Activated CD4-positive, alpha-beta T cell treated with anti-CD3 and anti-CD28 coated beads for 1 hour (primary cell): Measurements from ENCODE around the gene ERCC1.

ENCODE experiments used
- DNase-seq: peaks from one replicate; pipeline ENCODE4 v3.0.0-alpha.2; 2020

ERCC1 gene

DNA sequence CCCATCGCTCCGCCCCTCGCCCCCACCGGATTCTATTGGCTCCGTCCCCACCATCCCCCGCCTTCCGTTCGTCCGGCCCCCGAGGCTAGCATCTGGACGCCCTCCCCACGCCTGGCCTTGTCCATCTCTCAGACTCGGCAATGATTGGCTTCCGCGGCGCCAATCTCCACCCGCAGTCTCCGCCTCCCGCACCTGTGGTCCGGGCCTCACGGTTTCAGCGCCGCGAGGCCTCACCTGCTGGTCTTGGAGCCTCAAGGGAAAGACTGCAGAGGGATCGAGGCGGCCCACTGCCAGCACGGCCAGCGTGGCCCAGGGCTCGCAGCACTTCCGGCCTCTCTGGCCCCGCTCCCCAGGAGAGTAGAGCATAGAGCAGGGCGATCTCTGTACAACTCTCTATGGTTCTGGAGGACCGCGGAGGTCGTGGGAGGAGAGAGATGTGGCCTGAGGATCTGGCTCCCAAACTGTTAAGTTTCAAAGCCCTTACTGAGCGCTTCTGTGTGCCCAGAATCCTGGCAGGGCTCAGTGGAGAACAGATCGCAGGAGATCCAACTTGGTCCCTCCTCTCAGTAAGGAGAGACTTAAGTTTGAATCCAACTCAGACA, at the start of gene ERCC1:
TSS of gene ERCC1 (minus strand) at position 329 of the 602 bp plus-strand sequence. CDS start 543 bp downstream, outside the sequence.
- no peak for DNase-seq

DNA sequence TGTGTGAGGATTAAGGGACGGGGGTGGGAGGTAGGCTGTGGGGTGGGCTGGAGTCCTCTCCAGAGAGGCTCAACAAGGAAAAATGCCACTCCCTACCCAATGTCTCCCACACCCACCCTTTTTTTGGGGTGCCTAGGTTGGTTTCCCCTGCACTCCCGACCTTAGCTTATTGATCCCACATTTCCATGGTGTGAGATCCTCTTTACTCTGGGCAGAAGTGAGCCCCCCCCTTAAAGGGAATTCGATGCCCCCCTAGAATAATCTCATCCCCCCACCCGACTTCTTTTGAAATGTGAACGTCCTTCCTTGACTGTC, 49.6 kb upstream of the ERCC1 start:
- no peak for DNase-seq

DNA sequence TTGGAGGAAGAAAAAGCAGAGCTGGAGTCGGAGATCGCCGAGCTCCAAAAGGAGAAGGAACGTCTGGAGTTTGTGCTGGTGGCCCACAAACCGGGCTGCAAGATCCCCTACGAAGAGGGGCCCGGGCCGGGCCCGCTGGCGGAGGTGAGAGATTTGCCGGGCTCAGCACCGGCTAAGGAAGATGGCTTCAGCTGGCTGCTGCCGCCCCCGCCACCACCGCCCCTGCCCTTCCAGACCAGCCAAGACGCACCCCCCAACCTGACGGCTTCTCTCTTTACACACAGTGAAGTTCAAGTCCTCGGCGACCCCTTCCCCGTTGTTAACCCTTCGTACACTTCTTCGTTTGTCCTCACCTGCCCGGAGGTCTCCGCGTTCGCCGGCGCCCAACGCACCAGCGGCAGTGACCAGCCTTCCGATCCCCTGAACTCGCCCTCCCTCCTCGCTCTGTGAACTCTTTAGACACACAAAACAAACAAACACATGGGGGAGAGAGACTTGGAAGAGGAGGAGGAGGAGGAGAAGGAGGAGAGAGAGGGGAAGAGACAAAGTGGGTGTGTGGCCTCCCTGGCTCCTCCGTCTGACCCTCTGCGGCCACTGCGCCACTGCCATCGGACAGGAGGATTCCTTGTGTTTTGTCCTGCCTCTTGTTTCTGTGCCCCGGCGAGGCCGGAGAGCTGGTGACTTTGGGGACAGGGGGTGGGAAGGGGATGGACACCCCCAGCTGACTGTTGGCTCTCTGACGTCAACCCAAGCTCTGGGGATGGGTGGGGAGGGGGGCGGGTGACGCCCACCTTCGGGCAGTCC, 49.0 kb upstream of the ERCC1 start:
- DNase-seq, result peak; percentile 42

DNA sequence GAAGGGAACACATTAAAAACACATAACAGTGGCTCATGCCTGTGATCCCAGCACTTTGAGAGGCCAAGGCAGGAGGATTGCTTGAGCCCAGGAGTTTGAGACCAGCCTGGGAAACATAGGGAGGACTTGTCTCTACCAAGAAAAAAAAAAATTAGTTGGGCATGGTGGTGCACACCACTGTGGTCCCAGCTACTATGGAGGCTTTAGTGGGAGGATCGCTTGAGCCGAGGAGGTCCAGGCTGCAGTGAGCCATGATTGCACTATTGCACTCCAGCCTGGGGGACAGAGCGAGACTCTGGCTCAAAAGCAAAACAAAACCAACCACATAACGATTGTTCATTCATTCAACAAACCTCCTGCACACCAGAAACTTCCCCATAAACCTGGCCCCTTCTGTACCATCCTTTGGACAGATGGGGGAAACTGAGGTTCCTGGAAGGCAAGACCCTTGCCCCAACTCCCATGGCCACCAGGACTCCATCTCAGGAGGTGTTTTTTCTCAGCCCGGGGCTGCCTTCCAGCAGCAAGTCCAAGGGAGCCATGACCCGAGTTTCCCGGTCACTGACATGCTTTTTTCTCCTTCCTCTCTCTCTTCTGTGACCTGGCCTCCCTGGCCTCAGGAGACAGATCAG, 48.3 kb upstream of the ERCC1 start:
- DNase-seq, result no peak

DNA sequence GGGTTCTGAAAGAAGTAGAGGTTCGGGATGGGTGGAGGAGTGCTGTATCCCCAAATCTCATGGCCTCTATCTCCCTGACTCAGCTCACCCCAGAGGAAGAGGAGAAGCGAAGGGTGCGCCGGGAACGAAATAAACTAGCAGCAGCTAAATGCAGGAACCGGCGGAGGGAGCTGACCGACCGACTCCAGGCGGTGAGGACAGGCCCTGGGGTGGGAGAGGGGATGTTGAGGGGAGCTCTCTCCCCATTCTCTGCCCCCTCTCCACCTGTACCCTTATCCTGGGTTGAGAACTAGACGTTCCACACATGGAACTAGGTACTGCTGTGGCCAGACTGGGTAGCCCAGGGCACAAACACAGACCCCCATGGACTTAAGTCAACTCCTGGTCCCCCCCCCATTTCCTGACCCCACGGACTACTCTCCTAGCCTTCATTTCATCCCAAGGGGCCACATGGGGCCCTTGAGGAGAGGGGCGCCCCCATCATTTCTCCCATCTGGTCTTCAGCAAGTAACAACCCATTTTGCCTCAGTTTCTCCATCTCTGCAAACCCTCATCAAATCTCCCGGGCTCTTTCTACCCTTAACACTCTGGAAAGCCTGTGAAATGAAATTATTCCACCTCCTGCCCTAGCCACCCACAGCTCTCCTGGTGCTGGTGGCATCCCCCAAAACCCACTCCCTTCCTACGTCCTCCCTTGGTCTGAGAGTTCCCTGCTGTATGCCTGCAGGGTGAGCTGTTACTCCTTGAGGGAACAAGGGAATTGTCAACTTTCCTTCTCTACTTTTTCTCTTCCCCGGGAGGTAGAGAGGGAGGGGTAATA, 47.6 kb upstream of the ERCC1 start:
- no peak for DNase-seq

DNA sequence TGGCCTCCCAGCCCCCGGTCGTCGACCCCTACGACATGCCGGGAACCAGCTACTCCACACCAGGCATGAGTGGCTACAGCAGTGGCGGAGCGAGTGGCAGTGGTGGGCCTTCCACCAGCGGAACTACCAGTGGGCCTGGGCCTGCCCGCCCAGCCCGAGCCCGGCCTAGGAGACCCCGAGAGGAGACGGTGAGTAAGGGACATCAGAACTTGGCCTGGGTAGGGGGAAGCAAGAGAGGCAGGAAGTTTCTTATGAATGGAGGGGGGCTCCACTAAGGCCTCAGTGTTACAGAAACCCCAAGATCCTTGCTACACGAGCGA, 47.0 kb upstream of the ERCC1 start:
- no peak for DNase-seq

DNA sequence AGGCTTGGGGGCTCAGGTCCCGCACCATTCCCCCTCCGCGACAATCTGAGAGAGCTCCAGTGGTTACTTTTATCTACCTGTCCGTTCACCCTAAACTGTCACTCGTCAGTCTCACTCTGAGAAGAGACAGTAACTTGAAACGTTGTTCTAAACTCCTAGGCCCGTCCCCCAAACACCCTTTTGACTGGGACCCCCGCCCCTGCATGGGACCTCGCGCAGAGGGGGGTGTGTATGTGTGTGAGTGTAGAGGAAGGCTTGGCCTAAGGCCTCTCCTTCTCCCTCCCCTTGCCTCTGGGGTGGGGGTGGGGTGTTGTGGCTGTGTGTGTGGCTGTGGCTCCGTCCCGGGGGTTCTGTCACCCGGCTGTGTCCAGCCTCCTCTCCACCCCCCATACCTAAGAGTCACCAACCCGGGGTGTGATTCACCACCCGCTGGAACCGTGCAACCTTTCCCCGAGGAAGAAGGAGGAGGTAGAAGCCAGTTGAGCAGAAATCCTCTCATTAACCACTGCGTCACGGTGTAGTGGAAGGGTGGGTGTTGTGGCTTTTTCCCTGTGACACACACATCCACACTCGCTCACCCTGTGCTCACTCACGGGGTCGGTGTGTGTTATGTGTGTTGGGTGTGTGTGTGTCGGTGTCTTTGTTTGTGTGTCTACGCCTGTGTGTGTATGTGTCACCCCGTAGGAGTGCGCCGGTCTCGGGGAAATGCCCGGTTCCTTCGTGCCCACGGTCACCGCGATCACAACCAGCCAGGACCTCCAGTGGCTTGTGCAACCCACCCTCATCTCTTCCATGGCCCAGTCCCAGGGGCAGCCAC, 46.4 kb upstream of the ERCC1 start:
- peak; percentile 46 for DNase-seq

DNA sequence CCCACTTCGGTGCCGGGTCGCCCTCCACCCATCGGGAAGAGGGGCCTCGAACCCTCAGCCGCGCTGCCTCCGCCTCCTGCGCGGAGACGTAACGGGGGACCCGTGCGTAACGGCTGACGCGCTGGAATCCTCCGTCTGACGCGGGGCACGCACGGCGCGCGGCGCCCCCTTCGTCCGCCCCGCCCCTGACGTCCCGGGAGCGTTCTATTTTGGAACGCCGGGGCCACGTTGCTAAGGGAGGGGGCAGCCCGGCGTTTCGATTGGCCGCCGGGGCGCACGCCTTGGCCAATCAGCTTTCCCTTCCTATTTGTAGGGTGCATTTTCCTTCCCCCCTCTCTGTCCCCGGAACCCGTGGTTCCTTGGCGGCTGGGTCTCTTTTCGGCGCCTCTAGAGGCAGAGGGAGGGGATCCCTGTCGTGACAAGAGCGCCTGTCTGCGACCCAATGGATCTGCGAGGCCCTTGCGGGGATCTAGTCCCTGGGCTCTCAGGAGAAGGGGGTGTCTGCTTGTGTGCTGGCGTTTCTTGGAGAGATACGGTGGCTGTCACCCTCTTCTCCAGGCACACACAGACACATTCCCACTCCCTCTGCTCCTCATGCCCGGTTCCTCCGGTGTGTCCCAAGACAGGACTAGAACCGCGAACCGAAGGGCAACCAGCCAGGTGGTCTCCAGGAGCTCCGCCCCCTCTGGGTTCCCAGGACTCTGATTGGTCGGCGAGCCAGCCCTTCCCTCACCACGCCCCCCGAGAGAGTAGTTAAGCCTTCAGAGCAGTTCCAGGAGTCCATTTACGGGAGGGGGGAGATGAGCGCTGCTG, 45.6 kb upstream of the ERCC1 start:
- DNase-seq, result peak; percentile 85

DNA sequence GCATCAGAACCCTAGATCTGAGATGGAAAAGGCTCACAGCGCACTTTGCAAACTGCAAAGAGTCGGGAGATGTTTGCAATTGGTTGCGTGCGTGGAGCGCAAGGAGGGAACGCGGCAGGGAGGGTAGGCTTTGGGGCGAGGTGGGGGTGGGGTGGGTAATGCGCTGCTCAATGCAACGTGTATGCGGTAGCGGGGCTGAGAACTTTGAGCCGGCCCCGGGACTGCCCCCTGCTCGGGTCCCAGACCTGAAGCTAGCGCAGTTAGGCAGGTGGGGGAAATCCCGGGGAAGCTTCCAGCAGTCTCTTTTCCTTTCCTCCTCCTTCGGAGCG, 45.0 kb upstream of the ERCC1 start:
- no peak for DNase-seq

DNA sequence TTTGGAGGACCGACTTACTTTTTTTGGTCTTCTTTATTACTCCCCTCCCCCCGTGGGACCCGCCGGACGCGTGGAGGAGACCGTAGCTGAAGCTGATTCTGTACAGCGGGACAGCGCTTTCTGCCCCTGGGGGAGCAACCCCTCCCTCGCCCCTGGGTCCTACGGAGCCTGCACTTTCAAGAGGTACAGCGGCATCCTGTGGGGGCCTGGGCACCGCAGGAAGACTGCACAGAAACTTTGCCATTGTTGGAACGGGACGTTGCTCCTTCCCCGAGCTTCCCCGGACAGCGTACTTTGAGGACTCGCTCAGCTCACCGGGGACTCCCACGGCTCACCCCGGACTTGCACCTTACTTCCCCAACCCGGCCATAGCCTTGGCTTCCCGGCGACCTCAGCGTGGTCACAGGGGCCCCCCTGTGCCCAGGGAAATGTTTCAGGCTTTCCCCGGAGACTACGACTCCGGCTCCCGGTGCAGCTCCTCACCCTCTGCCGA, 44.5 kb upstream of the ERCC1 start:
- DNase-seq, result peak; percentile 55

DNA sequence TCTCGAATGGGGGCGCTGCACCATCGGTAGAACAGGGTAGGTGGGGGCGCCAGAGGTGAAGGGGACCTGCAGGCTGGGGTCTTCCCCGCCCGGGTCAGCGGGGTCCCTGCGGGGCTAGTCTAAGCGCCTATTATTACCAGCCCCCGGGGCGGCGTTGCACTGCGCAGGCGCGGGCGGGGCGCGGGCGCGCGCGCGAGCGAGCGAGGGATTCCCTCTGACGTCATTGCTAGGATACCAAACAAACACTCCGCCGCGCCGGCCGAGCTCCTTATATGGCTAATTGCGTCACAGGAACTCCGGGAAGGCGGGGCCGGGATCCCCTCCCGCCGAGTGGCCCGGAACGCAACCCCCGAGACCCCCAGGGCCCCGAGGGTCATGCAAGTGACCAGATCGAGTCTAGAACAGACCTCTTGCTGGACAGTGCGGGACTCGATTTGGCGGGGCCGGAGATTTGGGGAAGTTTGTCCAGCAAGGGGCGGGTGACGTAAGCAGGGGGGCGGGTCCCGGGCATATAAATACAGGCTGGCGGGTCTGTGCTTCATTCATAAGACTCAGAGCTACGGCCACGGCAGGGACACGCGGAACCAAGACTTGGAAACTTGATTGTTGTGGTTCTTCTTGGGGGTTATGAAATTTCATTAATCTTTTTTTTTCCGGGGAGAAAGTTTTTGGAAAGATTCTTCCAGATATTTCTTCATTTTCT, 43.9 kb upstream of the ERCC1 start, which contains the start of gene FOSB:
TSS of gene FOSB (plus strand) at position 541 of the 703 bp plus-strand sequence. CDS start 591 bp downstream, outside the sequence.
- DNase-seq, result peak; percentile 95

DNA sequence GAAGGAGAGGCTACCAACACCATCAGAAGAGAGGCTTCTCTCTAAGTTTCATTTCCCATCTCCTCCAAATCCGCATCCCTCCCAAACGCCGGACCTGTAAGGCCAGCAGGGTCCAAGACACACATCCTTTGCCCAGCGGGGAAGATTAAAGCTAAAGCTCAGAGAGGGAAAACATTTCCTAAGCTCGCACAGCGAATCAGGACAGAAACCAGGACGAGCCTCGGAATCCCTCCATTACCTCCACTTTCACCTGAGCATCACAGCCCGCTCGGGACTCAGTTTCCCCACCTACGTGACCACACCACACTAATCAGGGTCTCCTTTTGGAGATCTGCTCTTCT, 43.4 kb upstream of the ERCC1 start:
- no peak for DNase-seq

DNA sequence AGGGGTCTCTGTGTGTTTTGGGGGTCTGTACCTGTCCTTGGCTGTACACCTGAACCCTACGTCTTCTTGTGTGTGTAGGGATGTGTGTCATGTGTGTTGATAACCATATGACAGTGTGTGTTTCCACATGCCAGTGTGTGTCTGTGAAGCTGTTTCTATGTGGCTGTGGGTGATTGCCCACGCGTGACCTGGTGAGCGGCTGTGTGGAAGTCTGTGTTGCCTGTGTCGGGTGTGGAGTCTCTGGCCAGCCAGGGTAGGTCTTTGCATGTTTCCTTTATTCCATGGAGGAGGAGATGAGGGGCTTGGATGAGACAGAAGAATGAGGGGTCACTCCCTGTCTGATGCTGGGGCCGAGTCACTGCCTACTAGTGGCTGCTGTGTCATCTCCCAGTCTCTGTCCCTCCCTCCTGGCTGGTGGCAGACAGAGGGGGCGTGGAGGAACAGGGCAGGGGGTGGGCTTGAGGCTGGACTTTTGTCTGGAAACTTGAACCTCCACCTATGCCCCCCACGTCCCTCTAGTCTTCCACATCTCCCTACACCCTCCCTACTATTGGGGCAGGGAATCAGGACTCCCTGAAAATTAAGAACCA, 41.2 kb upstream of the ERCC1 start:
- no peak for DNase-seq

DNA sequence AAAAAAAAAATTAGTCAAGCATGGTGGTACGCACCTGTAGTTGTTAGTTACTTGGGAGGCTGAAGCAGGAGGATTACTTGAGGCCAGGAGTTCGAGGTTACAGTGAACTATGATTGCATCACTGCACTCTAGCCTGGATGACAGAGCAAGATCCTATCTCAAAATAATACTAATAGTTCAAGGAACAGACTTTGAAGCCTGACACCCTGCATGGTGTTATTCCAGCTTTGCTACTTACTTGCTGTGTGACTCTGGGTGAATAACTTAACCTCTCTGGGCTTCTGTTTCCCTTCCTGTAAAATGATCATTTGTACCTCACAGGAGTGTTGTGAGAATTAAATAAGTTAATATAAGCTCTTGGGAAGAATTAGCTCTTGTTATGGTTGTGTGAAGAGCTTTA, 40.6 kb upstream of the ERCC1 start:
- no peak for DNase-seq

DNA sequence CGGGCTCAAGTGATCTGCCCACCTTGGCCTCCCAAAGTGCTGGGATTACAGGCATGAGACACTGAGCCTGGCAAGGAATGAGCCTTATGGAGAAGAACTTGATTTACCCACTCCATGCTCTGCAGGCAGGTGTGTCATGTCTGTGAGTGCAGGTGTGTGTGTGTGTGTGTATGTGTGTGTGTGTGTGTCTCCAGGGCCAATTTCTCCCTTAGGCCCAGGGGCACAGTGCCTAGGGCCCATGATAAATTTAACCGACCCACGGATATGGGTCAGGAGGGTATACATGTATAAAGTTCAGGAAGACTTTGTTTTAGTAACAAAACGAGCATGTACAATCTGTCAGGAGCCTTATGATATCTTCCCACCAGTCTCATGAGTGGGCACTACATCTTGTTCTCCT, 39.5 kb upstream of the ERCC1 start:
- DNase-seq, result no peak

DNA sequence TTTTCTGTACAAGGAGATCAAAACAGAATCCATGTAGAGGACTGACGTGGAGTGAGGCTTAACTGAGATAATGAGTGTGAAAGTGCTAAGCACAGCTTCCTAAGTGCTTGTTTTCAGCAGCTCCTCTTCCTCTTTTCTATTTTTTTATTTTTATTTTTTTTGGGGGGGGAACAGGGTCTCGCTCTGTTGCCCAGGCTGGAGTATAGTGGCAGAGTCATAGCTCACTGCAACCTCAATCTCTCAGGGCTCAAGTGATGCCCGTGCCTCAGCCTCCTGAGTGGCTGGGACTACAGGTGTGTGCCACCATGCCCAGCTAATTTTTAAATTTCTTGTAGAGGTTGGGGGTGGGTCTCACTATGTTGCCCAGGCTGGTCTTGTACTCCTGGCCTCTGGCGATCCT, 38.5 kb upstream of the ERCC1 start:
- no peak for DNase-seq

DNA sequence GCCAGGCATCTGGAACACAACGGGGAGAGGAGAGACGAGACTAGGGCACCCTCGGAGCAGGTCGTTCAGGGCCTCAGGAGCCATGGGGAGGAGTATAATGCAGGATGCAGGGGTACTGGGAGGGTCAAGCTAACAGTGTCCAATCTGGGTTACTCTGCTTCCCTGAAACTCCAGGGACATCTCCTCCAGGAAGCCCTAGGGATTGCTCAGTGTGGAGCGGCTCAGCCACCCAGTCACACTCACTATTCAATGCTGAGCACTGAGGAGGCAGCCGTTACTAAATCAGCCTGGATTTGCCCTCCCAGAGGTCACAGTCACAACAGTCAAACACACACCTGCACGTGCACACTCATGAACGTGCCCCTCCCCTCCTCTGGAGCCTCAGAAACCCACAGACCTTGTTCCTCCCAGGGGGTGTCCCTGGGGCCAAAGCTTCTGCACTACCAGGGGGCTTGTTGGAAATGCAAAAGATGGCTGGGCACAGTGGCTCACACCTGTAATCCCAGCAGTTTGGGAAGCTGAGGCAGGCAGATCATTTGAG, 37.2 kb upstream of the ERCC1 start:
- no peak for DNase-seq

DNA sequence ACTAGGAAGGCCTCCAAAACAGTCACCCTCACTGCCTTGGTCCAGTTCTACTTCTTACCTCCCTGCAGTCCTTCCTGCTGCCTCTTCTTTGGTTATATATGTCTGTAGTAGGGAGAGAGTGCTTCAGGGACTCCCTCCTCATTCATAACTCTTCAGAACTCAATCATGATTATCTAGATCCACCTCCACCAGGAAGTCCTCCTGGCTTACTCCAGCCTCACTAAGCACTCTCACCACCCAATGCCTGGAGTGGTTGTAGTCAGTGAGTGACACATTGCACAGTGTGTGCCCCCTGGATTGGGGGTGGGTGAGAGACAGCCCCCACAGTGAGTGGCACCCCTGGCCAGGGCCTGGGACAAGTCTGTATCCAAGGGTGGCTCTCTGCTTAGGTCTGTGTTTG, 34.1 kb upstream of the ERCC1 start:
- no peak for DNase-seq

DNA sequence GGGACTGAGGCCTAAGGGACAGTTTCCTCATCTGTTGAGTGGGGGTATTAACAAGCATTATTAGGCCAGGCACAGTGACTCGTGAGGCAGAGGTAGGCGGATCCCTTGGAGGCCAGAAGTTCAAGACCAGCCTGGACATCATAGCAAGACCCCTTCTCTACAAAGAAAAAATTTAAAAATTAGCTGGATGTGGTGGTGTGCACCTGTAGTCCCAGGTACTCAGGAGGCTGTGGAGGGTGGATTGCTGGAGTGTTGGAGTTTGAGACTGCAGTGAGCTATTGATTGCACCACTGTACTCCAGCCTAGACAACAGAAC, 32.7 kb upstream of the ERCC1 start:
- no peak for DNase-seq

DNA sequence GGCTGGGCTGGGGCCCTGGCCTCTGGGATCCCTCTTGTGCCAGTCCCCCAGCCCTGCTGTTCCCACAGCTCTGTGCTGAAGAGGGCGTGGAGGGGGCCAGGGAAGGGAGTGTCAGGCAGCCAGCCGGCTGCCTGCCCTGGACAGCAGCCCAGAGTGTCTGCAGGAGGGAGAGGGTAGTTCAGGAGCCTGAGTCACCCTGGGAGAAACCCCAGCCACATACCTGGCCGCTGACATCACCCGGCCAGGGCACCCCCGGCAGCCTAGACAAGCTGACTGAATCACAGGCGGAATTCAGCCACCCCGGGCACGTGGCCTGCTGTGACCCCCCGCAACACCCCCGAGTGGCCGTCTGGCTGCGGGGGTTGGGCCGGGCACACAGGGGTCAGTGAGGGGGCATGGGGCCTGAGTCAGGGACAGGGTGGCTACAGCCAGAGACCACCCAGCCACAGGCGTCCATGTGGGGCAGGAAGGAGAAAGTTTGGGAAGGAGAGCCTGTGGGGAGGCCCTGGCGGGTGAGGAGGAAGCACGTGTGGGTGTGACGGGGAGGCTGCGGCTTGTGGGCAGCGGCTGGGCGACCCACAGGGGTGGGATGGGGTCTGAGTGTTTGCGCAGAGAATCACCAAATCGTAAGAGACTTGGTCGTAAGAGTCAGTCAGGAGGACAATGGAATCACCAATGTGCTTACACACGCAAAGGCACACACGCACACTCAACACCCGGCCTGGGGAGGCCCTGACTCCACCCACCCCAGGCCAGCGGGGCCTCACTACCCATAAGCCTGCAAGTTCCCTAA, 32.2 kb upstream of the ERCC1 start:
- peak; percentile 43 for DNase-seq
